Stomach (tissue), 8 donors: Measurements from ENCODE around the gene APPL1. TPM values are rescaled to one million over a fixed set of nuclear protein-coding genes. Genes with fewer than 3 reads are reported as not detected.

Experiments used
- polyA plus RNA-seq, 3 donors: library from polyadenylated mRNA; stranded (reverse); fragments of 200-250 nt; gene quantifications; one replicate each; pipeline ENCODE4 v1.2.3, GENCODE V29; 2013
- total RNA-seq, 5 donors: library from RNA; depleted of rRNA; stranded (reverse); fragments of >200 nt; gene quantifications; one replicate each; pipeline versions ENCODE4 v1.1.0 to v1.2.3, GENCODE V29; 2014 to 2016
- donor health status: healthy with polysubstance abuse.
- donor health status: Bipolar disorder and iron deficiency.
- donor health status: healthy.

APPL1 gene
- total and polyA plus RNA-seq, 8 donors, result 7.5 to 84.3 (median 25.7) TPM

Other genes starting within 250 kb of the APPL1 start
- not detected for gene SPATA12, start 167.1 kb upstream of the APPL1 start, total RNA-seq
- gene SPATA12, start 167.1 kb upstream of the APPL1 start, polyA plus RNA-seq, result under 1 TPM in 2 of 3 donors, not detected in 1; 0.05 to 0.31 TPM
- gene IL17RD, start 62.4 kb upstream of the APPL1 start, total RNA-seq, result 10 to 100 TPM in 1 of 5 donors, 1 to 10 TPM in 3, under 1 TPM in 1; 0.72 to 10.1 (median 5.3) TPM
- under 1 TPM in 2 of 3 donors, not detected in 1; 0.25 to 0.45 TPM for gene IL17RD, start 62.4 kb upstream of the APPL1 start, polyA plus RNA-seq
- gene HESX1, start 27.8 kb upstream of the APPL1 start, total RNA-seq, result 10 to 100 TPM in 1 of 5 donors, not detected in 4; 23.9 TPM
- gene HESX1, start 27.8 kb upstream of the APPL1 start, polyA plus RNA-seq, result 1 to 10 TPM in 2 of 3 donors, under 1 TPM in 1; 1.00 to 2.7 (median 1.8) TPM
- gene ASB14, start 65.0 kb downstream of the APPL1 start, total RNA-seq, result under 1 TPM in 1 of 5 donors, not detected in 4; 0.29 TPM
- not detected for gene ASB14, start 65.0 kb downstream of the APPL1 start, polyA plus RNA-seq